C1 segment of cervical spinal cord (tissue), 14 donors: ENCODE results near the gene NCDN.

Experiments used
- DNase-seq, 14 donors: peaks; one replicate each; lab custom pipeline; 2025; lab: John Stamatoyannopoulos, UW

NCDN gene

DNA sequence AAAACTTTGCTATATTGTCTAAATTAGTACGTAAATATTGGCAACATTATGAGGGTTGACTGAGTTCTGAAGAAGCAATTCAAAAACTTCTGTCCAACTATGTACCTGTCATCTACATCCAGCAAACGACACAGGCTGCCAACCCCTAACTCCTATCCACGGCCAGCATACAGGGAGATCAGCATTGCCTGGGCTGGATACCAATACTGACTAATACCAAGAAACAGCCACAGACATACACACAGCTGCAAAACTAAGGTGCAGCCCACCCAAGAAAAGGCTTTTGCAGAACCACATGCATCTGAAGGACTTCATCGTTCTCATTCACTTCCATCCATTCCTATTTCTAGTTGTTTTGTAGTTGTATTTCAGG is 2.4 kb upstream of the NCDN start:
- no peak for DNase-seq

DNA sequence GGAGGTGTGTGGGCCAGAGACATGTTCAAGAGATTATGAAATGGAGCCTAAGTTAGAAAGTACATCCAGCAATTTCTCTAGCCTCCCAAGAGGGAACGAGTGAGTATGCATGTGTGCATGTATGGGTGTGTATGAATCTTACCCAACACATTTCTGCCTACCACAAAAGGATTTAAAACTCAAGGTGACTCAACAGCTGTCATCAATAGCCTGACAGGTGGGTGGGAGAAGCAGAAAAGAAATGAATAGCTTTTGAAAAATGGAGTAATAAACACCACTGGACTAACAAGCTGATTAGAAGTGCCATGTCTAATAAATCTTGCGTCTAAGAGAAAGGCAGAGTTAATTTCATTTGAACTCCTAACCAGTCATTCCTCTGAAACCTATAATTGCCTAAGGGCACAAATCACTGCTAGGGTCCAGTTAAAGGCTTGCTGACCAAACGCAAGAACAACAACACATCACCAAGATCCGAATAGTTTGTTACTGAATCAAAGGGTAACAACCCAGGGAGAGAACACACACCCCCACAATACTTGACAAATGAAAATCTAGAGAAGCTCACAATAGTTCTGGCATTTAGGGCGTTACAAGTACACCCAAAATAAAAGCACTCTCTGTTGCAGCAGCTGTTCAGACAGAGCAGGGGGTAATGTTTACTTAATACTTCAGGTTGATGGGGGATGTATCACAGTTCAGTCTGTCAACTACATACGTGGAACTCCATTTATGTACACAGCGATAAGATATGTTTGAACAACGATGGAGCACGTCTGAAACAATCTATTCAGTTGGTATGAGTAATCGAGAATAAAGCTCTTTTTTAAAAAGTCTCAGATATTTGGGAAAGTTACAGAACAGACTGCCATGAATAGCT is 1.8 kb upstream of the NCDN start:
- no peak for DNase-seq

DNA sequence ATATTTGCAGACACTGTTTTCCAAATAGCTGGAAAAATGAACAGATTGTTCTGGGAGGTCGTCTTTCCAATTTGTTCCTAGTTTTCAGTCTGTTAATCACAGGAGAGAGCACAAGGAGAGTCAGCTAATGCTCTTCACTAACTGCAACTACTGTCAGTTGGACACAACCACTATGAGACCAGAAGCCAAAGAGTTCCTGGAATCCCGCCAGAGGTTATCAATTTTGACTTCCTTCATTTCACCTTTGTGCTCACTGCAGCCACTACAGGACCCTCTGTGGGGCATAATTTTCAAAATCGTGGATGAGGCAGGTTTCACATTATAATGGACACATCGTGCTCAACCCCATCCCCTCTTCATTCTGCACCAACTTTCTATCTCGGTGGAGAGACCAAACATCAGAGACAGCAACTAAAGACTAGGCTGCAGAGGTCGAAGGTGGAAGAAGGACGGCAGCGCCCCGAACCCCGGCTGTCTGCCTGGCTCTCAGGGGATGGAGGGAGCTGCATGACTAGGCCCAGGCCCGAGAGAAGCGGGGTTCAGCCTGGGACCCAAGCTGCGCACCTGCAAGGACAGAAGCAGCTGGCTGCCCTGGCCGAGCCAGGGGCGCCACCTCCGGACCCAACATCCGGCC is 998 bp upstream of the NCDN start:
- DNase-seq: no peak

DNA sequence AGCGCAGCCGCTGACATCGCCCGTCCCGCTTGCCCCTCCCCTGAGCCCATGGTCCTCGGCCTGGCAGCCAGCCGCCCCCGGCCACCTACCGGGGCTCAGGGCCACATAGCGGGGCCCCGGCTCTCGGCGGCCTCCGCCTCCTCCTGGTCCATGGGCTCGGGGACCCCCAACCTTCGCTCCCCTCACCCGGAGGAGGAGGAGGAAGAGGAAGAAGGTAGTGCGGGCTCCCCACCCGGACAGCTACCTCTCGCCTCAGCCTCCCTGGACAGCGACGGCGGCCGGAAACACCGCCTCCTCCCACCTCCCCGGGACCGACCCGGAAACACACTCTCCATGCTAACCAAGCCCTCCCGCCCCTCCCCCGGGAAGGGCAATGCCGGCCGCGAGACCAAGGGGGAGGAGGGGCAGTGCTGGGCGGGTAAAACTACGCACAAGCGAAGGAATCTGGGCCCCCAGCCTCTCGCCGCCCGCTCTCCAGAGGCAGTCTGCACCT is 435 bp upstream of the NCDN start, which contains the start of gene KIAA0319L:
Gene KIAA0319L, minus strand, starts transcription at position 286 of the 493 bp plus-strand sequence. CDS start 2,912 bp downstream, outside the sequence.
- DNase-seq: peak; percentile 94 to 100 (median 98)

DNA sequence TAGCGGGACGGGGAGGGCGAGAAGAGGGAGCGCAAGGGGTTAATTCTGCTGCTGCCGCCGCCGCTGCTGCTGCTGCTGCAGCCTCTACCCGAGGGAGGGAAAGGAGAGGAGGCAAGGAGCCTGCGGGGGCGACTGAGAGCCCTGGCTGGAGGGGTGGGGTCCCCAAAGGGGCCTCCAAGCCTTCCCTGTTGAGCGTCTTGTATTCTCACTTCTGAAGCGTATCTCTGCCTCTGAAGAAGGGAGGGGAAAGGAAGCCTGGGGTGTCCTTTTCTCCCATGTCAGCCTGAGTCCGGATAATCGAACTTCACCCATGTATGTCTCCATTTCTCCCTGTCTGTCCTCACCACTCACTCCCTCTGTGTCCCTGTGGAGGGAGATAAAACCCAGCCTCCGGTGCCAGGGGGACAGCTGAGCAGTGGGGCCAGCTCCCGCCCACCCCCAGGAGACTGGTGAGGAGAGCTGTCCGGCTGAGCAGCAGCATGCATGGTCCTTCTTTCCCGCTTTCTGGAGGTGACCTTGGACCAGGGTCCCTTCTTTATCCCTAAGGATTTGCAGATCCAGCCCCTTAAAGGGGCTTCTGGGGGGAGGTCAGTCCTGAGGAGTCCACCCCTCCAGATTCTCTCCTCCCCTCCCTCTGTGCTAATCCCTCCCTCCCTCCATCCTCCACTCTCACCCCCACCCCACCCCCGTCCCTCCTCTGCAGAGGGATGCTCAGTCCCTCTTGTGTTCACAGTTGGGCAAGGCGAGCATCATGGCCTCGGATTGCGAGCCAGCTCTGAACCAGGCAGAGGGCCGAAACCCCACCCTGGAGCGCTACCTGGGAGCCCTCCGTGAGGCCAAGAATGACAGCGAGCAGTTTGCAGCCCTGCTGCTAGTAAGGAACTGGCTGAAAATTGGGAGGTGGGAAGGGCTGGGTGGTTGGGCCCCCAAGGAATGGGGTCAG is 1.0 kb downstream of the NCDN start:
- DNase-seq: peak in 3 of 14 donors; percentile 15 to 54 (median 37)

DNA sequence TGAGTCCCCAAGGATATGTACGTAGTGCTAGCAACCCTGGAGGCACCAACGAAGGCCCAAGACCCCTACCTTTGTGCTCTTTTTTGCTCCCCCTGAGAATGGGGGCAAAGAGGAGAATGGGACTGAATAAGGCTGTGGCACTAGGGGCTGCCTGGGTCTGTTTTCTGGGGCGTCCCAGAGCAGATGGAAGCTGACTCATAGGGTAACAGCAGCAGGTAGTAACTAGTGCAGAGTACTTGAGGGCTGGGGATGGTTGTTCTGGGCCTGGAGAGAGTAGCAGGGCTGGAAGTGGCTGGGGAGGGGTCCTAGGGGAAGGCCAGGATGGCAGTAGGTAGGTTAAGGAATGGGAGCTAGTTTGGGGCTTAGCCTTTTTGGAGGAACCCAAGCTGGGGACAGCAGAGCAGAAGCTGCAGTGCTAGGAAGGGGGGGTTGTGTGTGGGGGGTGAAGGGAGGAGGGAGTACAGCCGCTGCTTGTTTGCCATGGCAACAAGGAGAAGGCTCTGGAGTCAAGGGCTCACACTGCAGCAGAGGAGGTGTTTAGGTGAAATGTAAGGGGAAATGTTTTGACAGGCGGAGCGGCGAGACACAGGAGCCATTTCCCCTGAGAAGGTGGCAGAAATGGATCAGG is 1.8 kb downstream of the NCDN start:
- DNase-seq: peak in 1 of 14 donors; percentile 68

DNA sequence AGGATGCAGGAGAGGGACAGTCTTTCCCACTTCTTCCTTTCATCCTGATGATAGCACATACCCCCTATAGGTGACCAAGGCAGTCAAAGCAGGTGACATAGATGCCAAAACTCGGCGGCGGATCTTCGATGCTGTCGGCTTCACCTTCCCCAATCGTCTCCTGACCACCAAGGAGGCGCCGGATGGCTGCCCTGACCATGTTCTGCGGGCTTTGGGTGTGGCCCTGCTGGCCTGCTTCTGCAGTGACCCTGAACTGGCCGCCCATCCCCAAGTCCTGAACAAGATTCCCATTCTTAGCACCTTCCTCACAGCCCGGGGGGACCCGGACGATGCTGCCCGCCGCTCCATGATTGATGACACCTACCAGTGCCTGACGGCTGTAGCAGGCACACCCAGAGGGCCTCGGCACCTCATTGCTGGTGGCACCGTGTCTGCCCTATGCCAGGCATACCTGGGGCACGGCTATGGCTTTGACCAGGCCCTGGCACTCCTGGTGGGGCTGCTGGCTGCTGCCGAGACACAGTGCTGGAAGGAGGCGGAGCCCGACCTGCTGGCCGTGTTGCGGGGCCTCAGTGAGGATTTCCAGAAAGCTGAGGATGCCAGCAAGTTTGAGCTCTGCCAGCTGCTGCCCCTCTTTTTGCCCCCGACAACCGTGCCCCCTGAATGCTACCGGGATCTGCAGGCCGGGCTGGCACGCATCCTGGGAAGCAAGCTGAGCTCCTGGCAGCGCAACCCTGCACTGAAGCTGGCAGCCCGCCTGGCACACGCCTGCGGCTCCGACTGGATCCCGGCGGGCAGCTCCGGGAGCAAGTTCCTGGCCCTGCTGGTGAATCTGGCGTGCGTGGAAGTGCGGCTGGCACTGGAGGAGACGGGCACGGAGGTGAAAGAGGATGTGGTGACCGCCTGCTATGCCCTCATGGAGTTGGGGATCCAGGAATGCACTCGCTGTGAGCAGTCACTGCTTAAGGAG is 2.9 kb downstream of the NCDN start:
- DNase-seq: peak in 12 of 14 donors; percentile 39 to 84 (median 73)

DNA sequence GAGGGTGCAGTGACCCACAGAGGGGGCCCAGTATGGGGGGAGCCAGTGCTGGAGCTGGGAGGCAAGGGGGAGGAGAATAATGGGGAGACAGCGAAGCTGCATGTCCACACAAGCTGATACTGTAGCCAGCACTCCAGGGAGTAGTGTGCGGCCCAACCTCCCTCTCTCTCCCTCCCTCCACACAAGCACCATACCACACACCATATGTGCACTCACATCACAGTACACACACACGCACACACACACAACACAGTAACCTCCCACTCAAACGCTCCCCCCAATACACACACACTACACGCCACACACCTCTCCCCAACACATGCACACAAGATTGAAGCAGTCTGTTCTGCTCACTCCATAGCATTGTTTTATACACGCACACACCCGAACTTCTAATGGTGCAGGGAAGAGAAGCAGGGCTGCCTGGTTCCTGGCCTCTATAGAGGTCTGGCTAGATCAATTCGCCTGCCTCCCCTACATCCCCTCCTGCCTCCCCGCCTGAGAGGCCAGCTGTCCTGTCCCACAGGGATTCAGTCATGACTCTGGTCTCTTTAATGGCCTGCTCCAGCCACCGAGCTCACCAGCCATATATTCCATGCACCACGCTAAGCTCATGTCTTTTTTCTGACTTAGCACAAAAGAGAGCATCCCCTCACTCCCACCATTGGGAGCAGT is 3.8 kb downstream of the NCDN start:
- DNase-seq: no peak

DNA sequence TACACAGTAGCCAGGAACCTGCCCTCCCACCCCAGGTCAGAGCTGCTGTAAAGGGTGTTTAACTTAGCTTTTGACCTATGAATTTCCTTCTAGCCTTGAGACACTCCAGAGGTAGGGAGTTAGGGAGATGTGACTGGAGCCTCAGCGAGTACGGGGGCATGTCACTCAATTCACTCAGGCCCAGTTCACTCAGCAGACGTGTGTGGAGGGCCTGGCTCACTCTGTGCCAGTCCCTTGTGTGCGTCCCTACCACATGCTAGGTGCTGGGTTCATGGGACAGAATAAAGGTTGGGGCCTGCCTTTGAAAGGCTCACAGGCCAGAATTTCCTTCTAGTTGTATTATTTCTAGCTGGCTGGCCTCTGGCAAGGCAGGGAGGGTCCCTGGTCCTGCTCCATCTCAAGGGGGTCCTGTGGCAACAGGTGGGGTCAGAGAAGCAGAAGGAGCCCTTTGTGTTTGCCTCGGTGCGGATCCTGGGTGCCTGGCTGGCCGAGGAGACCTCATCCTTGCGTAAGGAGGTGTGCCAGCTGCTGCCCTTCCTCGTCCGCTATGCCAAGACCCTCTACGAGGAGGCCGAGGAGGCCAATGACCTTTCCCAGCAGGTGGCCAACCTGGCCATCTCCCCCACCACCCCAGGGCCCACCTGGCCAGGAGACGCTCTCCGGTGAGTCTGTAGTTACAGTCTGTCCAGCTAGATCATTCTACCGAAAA is 4.5 kb downstream of the NCDN start:
- DNase-seq: no peak

DNA sequence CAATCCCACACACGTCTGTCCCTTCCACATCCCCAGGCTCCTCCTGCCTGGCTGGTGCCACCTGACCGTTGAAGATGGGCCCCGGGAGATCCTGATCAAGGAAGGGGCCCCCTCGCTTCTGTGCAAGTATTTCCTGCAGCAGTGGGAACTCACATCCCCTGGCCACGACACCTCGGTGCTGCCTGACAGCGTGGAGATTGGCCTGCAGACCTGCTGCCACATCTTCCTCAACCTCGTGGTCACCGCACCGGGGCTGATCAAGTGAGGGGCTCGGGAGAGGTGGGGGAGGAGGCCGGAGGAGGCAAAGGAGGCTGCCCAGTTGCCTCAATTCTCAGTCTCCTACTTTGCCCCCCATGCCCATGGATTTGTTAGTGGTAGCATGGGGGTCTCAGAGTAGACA is 5.6 kb downstream of the NCDN start:
- DNase-seq: no peak

DNA sequence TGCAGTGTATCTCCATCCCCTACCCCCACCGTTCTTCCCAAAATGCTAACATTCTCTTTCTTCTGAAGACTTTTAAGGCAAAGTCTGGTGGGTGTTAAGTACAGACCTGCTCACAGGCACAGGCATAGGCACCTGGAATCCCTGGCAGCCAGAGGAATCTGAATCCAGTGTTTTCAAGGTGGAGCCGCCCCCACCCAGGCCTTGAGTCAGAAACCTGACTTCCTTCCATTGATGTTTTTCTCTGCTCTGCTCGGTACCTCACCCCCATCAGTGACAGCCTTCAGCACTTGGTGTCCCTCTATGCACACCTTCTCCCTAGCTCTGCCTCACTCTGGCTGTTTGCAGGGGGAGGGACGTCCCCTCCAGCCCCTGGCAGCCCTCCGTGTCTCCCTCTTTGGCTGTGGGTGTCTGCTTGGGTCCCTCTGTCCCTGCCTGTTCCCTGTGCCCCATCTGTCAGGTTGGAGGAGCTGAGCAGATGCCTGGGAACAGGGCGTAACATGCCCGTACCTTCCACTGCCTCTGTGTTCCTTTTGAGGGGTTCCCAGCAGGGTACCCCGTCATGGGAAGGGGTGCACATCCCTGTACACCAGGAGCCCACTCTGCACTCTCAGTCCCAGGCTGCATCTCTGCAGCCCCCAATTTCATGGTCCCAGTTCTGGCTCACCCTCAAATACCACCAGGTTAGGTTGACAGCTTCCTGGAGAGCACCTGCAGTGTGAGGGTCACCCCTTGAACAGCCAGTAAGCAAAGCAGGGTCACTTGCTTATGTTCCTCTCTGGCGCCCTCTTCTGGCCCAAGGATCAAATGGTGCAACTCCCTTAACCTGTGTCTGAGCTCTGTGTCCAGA is 6.7 kb downstream of the NCDN start:
- DNase-seq: peak in 9 of 14 donors; percentile 17 to 60 (median 46)

DNA sequence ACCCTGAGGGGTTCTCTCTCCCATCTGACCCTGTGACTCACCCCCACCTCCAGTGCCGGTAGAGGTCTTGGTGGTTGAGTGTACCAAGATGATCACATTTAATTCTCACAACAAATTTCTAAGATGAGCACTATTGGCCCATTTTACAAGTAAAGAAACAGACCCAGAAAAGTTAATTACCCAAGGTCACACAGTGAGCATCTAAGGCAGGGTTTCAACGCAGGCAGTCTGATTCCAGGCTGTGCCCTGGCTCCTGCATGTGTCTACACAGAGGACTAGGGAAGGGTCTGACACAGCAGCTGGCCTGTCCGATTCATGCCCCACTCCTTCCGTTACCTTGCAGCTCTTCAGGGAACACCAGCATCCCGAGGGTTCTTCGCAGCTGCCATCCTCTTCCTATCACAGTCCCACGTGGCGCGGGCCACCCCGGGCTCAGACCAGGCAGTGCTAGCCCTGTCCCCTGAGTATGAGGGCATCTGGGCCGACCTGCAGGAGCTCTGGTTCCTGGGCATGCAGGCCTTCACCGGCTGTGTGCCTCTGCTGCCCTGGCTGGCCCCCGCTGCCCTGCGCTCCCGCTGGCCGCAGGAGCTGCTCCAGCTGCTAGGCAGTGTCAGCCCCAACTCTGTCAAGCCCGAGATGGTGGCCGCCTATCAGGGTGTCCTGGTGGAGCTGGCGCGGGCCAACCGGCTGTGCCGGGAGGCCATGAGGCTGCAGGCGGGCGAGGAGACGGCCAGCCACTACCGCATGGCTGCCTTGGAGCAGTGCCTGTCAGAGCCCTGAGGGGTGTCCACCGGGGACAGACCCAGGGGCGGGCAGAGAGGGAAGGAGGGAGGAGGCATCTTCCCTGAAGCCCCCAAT is 7.5 kb downstream of the NCDN start:
- peak in 1 of 14 donors; percentile 19 for DNase-seq

DNA sequence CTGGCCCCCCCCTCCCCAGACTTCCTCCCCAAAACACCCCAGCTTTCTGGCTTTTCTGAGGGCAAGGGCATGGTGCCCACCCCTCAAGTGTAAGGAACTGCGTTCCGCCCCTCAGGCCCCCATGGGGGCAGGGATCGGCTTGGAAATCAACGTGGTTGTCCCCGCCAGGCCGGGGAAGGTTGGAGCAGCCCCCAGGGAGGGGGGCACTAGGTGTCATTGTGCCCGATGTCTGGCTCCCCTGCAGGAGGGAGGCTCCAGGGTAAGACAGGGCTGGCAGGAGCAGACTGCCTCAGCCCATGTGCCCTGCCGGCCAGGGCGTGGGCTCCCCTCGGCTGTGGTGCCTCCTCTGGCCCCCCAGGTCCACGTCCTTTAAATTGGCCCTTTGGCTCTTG is 8.1 kb downstream of the NCDN start:
- no peak for DNase-seq

DNA sequence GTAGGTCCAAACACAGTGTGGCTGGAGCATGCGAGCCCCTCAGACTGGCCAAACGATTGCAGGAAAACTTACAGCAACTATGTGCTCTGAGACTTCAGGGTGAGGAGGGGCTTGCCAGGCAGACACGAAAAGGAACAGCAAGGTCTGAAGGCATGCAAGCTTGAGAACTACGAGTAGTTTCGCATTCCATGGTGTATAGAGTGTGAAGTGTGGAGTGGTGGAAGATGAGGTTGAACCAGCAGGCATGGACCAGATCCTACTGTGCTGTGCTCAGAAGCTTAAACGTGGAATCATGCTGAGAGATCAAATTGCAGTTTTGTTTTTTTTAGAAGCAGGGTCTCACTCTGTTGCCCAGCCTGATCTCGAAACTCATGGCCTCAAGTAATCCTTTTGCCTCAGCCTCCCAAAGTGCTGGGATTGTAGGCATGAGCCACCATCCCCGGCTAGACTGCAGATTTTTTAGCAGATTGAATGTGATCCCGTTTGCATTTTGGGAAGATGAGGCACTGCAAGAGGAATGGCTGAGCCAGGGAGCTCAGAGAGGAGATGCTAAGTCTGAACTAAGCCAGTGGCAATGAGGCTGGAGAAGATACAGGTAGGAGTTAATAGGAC is 10.5 kb downstream of the NCDN start:
- no peak for DNase-seq

DNA sequence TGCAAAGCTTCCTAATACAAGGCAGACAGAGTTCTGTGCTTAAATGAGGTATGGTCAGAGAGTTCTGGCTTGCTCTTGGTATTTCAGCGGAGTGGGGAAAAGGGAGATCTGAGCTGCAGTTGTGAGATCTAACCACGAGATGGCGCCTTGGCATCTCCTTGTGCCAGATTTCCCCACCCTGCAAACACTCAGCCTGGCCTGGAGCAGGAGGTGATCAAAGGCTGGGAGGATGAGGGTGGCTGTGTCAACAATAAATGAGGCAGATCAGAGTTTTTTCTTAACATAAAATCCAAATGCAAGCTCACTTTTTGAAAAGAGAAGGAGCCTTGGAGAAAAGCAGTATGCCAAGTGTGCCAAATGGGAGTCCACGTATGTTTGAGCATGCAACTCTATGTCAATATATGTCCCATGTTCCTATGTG is 11.4 kb downstream of the NCDN start:
- peak in 12 of 14 donors; percentile 14 to 62 (median 44) for DNase-seq

DNA sequence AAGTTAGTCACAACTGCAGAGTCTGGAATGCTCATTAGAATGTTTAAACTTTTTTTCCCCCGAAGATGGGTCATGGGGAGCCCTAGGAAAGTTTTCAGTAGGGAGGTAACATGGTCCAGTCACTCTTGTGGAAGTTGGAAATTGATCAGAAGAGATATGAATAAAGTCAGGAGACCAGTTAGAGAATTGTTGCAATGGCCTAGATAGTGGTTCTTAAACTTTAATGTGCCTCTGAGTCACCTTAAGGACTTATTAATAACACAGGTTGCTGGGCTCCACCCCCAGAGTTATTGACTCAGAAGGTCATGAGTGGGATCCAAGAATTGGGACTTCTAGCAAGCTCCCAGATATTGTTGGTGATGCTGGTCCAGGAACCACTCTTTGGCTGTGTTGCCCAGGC is 12.3 kb downstream of the NCDN start:
- DNase-seq: no peak
